ENCODE measurements around the gene MAD1L1.

DNA sequence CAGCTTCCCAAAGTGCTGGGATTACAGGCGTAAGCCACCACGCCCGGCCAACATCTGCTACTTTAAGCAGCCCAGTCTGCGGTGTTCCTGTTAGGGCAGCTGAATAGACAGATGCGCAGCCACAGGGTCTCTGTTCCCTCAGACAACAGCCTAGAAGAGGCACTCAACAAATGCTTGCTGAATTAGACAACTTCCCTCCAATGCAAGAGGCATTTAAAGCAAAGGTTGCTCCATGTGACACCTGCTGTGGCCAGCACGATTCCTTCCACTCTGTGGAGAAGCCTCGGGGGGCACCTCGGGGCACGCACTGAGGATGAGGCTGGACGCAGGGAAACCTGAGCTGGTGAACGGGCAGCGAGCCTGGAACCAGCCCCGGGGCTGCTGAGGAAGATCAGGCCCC, 237.8 kb downstream of the MAD1L1 start:
- TF ChIP-seq POLR2A (IDR thresholded peaks at IDR 0.05) (no peak), CTCF (IDR thresholded peaks at IDR 0.05) (no peak)
